Measurements from ENCODE around the gene ORAI2.

- TF ChIP-seq EZH2 (IDR thresholded peaks at IDR 0.05; ENCODE audit: low read length, missing control alignments): no peak
- TF ChIP-seq, protein P1, sequence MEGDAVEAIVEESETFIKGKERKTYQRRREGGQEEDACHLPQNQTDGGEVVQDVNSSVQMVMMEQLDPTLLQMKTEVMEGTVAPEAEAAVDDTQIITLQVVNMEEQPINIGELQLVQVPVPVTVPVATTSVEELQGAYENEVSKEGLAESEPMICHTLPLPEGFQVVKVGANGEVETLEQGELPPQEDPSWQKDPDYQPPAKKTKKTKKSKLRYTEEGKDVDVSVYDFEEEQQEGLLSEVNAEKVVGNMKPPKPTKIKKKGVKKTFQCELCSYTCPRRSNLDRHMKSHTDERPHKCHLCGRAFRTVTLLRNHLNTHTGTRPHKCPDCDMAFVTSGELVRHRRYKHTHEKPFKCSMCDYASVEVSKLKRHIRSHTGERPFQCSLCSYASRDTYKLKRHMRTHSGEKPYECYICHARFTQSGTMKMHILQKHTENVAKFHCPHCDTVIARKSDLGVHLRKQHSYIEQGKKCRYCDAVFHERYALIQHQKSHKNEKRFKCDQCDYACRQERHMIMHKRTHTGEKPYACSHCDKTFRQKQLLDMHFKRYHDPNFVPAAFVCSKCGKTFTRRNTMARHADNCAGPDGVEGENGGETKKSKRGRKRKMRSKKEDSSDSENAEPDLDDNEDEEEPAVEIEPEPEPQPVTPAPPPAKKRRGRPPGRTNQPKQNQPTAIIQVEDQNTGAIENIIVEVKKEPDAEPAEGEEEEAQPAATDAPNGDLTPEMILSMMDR (conservative IDR thresholded peaks at IDR 0.05 in 1 of 2, IDR thresholded peaks at IDR 0.05 in 1 of 2; ENCODE audit: low read depth in 1 of 2, low read length in 2 of 2): no peak
Observed at GRCh38 chr7:102436118-102436517, 2.7 kb downstream of the ORAI2 start.
